Activated T-cell treated with anti-CD3 and anti-CD28 coated beads for 48 hours (primary cell): ENCODE results near the gene MARF1.
"Not testable (repeated sequence)": the region's sequence is repeated elsewhere in the genome, so short reads cannot be mapped to it uniquely, and the experiment has no call there.

Experiments
- DNase-seq: peaks from one replicate; pipeline ENCODE4 v3.0.0-alpha.2; 2020; ENCODE audit warnings: low read depth

The MARF1 gene

DNA sequence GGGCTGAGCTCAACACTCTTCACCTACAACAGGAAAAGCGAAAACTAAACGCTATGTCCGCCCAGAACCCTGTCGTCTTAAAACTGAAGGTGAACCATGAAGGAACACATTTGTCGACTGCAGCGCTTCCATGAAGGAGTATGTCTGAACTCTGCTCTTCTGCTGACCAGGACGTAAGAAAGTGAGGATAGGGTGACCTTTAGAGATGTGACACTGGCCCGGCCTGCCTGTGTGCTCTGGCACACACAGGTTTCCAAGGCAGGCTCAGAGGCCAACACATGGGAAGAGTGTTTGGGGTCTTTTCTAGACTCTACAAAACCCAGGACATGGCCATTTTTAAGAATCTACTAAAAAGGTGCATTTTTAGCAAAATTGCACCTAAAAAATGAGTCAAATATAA lies 21.1 kb downstream of the MARF1 start:
- no peak for DNase-seq

- no peak for DNase-seq
These were observed 21.5 kb downstream of the MARF1 start for GRCh38 chr16:15621456-15621855.

- no peak for DNase-seq
These were observed 22.3 kb downstream of the MARF1 start for GRCh38 chr16:15620611-15621195.

- no peak for DNase-seq
These were observed 24.6 kb downstream of the MARF1 start for GRCh38 chr16:15618392-15618791.

GRCh38 chr16:15617901-15618300 lies 25.1 kb downstream of the MARF1 start:
- no peak for DNase-seq

DNA sequence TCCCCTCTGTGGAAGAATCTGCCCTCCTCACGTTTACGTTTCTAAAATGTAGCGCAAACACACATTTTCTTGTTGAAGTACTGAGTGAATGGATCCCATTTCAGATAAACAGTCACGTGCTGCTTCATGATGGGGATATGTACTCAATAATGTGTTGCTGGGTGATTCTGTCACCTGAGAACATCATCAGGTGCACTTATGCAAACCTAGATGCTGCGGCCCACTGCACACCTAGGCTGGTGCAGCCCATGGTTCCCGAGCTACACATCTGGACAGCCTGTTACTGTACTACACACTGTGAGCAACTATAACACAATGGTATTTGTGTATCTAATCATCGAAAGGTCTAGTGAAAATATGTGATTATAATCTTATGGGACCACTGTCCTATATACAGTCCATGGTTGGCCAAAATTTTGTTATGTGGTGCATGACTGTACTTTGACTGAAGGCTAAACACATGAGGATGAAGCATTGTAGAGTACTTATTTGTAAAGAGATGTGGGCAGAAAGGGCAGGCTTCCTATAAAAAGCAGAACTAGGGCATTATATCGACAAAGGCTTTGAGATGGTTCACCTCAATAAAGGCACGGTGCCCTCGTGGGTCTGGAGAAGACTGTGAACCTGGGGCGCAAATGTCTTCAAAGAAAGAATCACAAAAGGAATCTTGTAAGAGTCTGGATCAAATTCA lies 26.3 kb downstream of the MARF1 start:
- no peak for DNase-seq

- no peak for DNase-seq
These were observed 26.9 kb downstream of the MARF1 start for GRCh38 chr16:15616012-15616411.

DNA sequence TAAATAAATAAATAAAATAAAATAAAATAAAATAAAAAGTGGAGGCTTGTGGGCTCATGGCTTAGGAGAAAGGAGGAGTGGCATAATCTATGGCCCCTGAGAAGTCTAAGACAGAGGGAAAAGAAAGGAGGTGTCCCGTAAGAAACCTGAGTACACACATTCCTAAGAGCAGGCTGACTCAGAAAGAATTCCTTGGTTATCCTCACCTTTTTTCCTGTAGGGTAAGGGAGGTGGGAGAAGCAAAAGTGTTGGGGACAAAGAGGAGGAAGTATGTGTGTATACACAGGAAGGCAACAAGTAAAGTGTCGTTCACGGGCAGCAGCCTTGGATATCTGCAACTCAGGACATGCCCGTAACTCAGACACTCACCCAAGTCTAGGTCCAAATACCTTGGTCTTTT lies 29.3 kb downstream of the MARF1 start:
- DNase-seq, result no peak

DNA sequence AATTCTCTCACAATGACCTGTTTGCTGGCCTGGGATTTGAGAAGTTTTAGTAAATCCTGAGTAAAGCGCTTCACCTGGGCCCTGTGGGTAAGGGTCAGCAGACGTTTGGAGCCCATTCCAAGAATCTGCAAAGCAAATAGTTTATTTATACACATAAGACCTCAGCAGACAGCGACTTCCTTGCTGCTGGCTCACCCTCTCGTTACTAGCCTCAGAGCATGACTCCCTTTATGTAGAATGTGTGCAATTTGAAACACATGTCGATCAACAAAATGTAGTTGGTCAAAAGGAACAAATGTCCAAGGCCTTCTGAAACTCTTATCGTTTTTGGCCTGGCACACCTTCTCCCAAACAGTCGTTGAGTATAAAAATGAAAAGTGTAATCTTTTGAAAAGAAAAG lies 31.3 kb downstream of the MARF1 start:
- DNase-seq, result no peak

- no peak for DNase-seq
These were observed 32.5 kb downstream of the MARF1 start for GRCh38 chr16:15610369-15610871.

- DNase-seq, result no peak
These were observed 33.7 kb downstream of the MARF1 start for GRCh38 chr16:15609286-15609649.

DNA sequence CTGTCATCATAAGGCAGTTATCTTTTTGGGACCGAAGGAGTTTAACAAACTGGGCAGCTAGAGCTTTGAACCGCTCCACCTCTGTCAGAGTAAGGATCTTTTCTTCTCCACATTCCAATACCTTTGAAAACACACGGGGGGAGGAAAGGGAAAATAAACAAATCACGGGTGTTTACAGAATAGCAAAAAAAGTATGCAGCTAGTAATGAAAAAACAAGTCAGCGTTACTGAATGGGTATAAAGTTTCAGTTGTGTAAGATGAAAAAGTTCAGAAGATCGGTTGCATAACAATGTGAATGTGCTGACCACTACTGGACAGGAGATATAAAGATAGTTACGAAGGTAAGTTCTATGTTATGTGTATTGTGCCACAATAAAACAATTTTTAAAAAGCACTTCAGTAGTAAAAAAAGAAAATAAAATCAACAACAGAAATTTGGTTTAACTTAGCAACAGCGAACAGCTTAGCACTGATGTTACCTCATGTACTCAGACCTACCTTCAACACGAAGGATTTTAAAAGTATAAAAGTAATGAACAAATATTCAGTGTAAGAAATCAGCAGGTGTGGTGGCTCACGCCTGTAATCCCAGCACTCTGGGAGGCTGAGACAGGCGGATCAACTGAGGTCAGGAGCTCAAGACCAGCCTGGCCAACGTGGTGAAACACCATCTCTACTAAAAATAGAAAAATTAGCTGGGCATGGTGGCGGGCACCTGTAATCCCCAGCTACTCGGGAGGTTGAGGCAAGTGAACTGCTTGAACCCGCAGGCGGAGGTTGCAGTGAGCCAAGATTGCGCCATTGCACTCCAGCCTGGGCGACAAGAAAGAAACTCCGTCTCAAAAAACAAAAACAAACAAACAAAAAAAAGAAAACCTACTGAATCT lies 34.3 kb downstream of the MARF1 start:
- no peak for DNase-seq

- DNase-seq, result no peak
These were observed 35.1 kb downstream of the MARF1 start for GRCh38 chr16:15607700-15608396.

- DNase-seq, result not testable (repeated sequence)
These were observed 35.7 kb downstream of the MARF1 start for GRCh38 chr16:15607221-15607699.

GRCh38 chr16:15606518-15607220 lies 36.3 kb downstream of the MARF1 start:
- no peak for DNase-seq

DNA sequence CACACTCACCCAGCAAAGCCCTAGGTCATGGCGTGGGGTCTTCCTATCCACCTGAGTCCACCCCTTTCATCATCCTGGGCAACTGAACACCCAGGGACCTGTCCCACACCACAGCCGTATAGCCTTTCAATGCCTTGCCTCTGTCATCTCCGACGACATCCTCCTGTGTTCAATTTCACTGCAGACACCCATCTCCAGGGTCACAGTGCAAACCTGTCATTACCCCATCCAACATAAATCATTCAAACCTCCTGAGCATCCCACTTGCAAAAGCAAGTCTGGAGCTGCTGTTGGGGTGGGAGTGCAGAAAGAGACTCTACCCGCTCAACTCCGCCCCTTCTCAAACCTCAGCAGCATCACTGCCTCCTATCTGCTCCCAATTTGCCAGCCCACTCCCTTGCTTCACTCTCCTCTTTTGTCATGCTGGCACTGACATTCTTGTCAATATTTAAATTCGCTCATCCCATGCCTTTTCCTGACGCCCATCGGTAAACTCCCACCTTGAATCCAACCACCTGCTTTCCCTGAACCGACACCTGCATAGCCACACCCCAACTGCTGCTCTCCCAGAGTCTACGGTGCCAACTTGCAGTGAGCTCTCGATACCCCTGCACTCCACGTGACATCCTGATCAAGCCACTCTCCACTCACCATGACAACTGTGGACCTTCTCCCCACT lies 37.0 kb downstream of the MARF1 start:
- no peak for DNase-seq

GRCh38 chr16:15604460-15605440 lies 38.2 kb downstream of the MARF1 start:
- no peak for DNase-seq

DNA sequence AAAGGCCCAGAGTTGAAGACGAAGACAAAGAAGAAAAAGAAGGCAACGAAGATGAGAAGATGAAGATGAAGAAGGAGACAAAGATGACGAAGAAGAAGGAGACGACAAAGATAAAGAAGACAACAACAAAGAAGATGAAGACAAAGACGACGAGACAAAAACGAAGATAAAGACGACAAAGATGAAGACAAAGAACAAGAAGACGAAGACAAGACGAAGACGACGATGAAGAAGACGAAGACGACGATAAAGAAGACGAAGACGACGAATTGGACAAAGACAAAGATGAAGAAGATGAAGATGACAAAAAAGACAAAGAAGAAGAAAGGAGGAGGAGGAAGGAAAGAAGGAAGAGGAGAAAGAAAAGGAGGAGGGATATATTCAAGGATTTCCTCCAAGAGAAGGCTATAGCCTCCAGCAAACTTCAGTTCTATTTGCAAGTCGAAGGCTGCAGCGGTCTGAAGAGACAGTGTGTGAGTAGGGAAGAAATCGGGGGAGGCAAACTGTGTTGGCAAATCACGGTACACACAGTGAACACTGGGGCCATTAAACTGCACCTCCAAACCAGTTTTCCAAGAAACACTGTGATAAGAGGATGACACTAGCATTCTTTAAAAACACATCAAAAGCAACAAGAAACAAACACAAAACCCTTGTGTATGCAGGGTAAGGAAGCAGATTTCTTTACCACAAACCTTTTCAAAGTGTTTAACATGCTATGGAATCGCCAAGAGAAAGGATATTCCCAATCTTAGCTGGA lies 40.5 kb downstream of the MARF1 start:
- no peak for DNase-seq
